ENCODE results near the gene TP53RK.
A peak's percentile ranks its signal among the peaks of the same experiment; 100 is the strongest.

TP53RK gene

GRCh38 chr20:46689082-46689753 is at the start of gene TP53RK:
TSS of gene TP53RK (minus strand) at chr20:46689444. CDS start at chr20:46689414, 30 bp downstream.
- DNase-seq (ENCODE audit: low read depth), result peak; percentile 100

- DNase-seq (ENCODE audit: low read depth), result no peak
Observed at GRCh38 chr20:46735436-46735835, 46.2 kb upstream of the TP53RK start.

GRCh38 chr20:46731770-46732169 is 42.5 kb upstream of the TP53RK start:
- no peak for DNase-seq (ENCODE audit: low read depth)

- no peak for DNase-seq (ENCODE audit: low read depth)
Observed at GRCh38 chr20:46725186-46726165, 36.2 kb upstream of the TP53RK start.

- DNase-seq (ENCODE audit: low read depth), result no peak
Observed at GRCh38 chr20:46724343-46724959, 35.2 kb upstream of the TP53RK start.

GRCh38 chr20:46723039-46723438 is 33.8 kb upstream of the TP53RK start:
- no peak for DNase-seq (ENCODE audit: low read depth)

GRCh38 chr20:46722450-46722849 is 33.2 kb upstream of the TP53RK start:
- DNase-seq (ENCODE audit: low read depth), result no peak

GRCh38 chr20:46721476-46721875 is 32.2 kb upstream of the TP53RK start:
- no peak for DNase-seq (ENCODE audit: low read depth)

- no peak for DNase-seq (ENCODE audit: low read depth)
Observed at GRCh38 chr20:46720776-46721425, 31.7 kb upstream of the TP53RK start.

GRCh38 chr20:46720019-46720418 is 30.8 kb upstream of the TP53RK start:
- no peak for DNase-seq (ENCODE audit: low read depth)

- no peak for DNase-seq (ENCODE audit: low read depth)
Observed at GRCh38 chr20:46717818-46718541, 28.7 kb upstream of the TP53RK start.

GRCh38 chr20:46715292-46715756 is 26.1 kb upstream of the TP53RK start:
- DNase-seq (ENCODE audit: low read depth), result peak; percentile 92

- no peak for DNase-seq (ENCODE audit: low read depth)
Observed at GRCh38 chr20:46713957-46714834, 25.0 kb upstream of the TP53RK start.

GRCh38 chr20:46712056-46712636 is 22.9 kb upstream of the TP53RK start:
- DNase-seq (ENCODE audit: low read depth), result no peak

- DNase-seq (ENCODE audit: low read depth), result no peak
Observed at GRCh38 chr20:46710153-46710913, 21.1 kb upstream of the TP53RK start.

GRCh38 chr20:46709459-46710152 is 20.4 kb upstream of the TP53RK start, which contains the start of gene SLC2A10:
TSS of gene SLC2A10 (plus strand) at chr20:46709649. CDS start at chr20:46709737, 88 bp downstream.
- peak; percentile 80 for DNase-seq (ENCODE audit: low read depth)

GRCh38 chr20:46709055-46709458 is 19.8 kb upstream of the TP53RK start:
- DNase-seq (ENCODE audit: low read depth), result no peak

- no peak for DNase-seq (ENCODE audit: low read depth)
Observed at GRCh38 chr20:46708172-46708860, 19.1 kb upstream of the TP53RK start.

All from fibroblast of gingiva (primary cell).